Trophoblast cell (in vitro differentiated cells and primary cell): ENCODE measurements around the gene VN1R4.
"Not testable (repeated sequence)": the region's sequence is repeated elsewhere in the genome, so short reads cannot be mapped to it uniquely, and the experiment has no call there.

Source experiments
- DNase-seq, 2 donors: peaks; one replicate each; pipeline ENCODE4 v3.0.0-alpha.2; 2016
- H2AFZ ChIP-seq: 2 replicates; pipeline ENCODE4 v1.6.1; 2013; ENCODE audit warnings: low read length, moderate library complexity, mild to moderate bottlenecking; ENCODE audit not compliant: insufficient read depth, poor library complexity
- H2AK5ac ChIP-seq: 2 replicates; pipeline ENCODE4 v1.6.1; 2013; ENCODE audit warnings: mild to moderate bottlenecking, low read length
- H2BK120ac ChIP-seq: 2 replicates; pipeline ENCODE4 v1.6.1; 2013; ENCODE audit warnings: low read length, mild to moderate bottlenecking, moderate library complexity; ENCODE audit not compliant: insufficient read depth, poor library complexity
- H2BK12ac ChIP-seq: 2 replicates; pipeline ENCODE4 v1.6.1; 2013; ENCODE audit warnings: mild to moderate bottlenecking, low read length, moderate library complexity
- H2BK5ac ChIP-seq: 2 replicates; pipeline ENCODE4 v1.6.1; 2013; ENCODE audit warnings: low read length, low read depth, moderate library complexity, mild to moderate bottlenecking; ENCODE audit not compliant: poor library complexity
- H3K14ac ChIP-seq: 2 replicates; pipeline ENCODE4 v1.6.1; 2013; ENCODE audit warnings: mild to moderate bottlenecking, low read length
- H3K18ac ChIP-seq: 2 replicates; pipeline ENCODE4 v1.6.1; 2013; ENCODE audit warnings: mild to moderate bottlenecking, low read length
- H3K23ac ChIP-seq: 2 replicates; pipeline ENCODE4 v1.6.1; 2013; ENCODE audit warnings: low read length
- H3K27ac ChIP-seq: 2 replicates; pipeline ENCODE4 v1.5.1; 2013; ENCODE audit warnings: low read depth, mild to moderate bottlenecking, inconsistent platforms, low read length, moderate library complexity
- H3K27me3 ChIP-seq: 2 replicates; pipeline ENCODE4 v1.6.1; 2013; ENCODE audit warnings: inconsistent platforms, mild to moderate bottlenecking, low read length, moderate library complexity; ENCODE audit not compliant: insufficient read depth
- H3K36me3 ChIP-seq, 2 experiments: 1 replicate in 1 of 2; 2 replicates in 1 of 2; pipeline ENCODE4 v1.6.1; 2013; ENCODE audit warnings: low read length in 2 of 2, mild to moderate bottlenecking in 2 of 2, moderate library complexity in 1 of 2; ENCODE audit not compliant: insufficient read depth in 2 of 2, control insufficient read depth in 1 of 2
- H3K4ac ChIP-seq: 2 replicates; pipeline ENCODE4 v1.6.1; 2013; ENCODE audit warnings: low read depth, mild to moderate bottlenecking, low read length, moderate library complexity
- H3K4me1 ChIP-seq, 2 experiments: 1 replicate in 1 of 2; 2 replicates in 1 of 2; pipeline ENCODE4 v1.6.1; 2013; ENCODE audit warnings: low read length in 2 of 2, mild to moderate bottlenecking in 2 of 2, moderate library complexity in 1 of 2; ENCODE audit not compliant: insufficient read depth in 2 of 2, control insufficient read depth in 1 of 2
- H3K4me2 ChIP-seq: 2 replicates; pipeline ENCODE4 v1.6.1; 2013; ENCODE audit warnings: inconsistent platforms, mild to moderate bottlenecking, low read length, moderate library complexity
- H3K4me3 ChIP-seq: 2 replicates; pipeline ENCODE4 v1.5.1; 2013; ENCODE audit warnings: mild to moderate bottlenecking, low read depth, low read length, inconsistent platforms
- H3K79me1 ChIP-seq: one replicate; pipeline ENCODE4 v1.6.1; 2013; ENCODE audit warnings: low read length
- H3K79me2 ChIP-seq: 2 replicates; pipeline ENCODE4 v1.6.1; 2013; ENCODE audit warnings: low read length, mild to moderate bottlenecking; ENCODE audit not compliant: control insufficient read depth, insufficient read depth, poor library complexity
- H3K9ac ChIP-seq: 2 replicates; pipeline ENCODE4 v1.6.1; 2013; ENCODE audit warnings: mild to moderate bottlenecking, low read length
- H3K9me3 ChIP-seq: 2 replicates; pipeline ENCODE4 v1.6.1; 2013; ENCODE audit warnings: low read depth, mild to moderate bottlenecking, control low read depth, inconsistent platforms, low read length; ENCODE audit not compliant: insufficient read depth
- H4K12ac ChIP-seq: 2 replicates; pipeline ENCODE4 v1.6.1; 2013; ENCODE audit warnings: low read depth, mild to moderate bottlenecking, low read length, moderate library complexity
- H4K8ac ChIP-seq: 2 replicates; pipeline ENCODE4 v1.6.1; 2013; ENCODE audit warnings: low read depth, mild to moderate bottlenecking, low read length, moderate library complexity
- H4K91ac ChIP-seq: one replicate; pipeline ENCODE4 v1.6.1; 2013; ENCODE audit warnings: low read depth, mild to moderate bottlenecking, low read length, moderate library complexity
- WGBS: extraction: QIAGEN DNeasy Blood & Tissue Kit; methylation state at CpG from one replicate; pipeline ENCODE4 v1.1.7; 2013; ENCODE audit warnings: missing lambda C conversion rate; ENCODE audit not compliant: insufficient read length, insufficient coverage; ENCODE audit errors: extremely low coverage; 5-methylcytosine and 5-hydroxymethylcytosine counted together

Gene VN1R4

GRCh38 chr19:53281947-53282346 is 14.4 kb upstream of the VN1R4 start:
- not testable (repeated sequence) for H3K4me1 ChIP-seq, H3K79me2 ChIP-seq, H2AK5ac ChIP-seq, H3K79me1 ChIP-seq, H4K12ac ChIP-seq, H2BK12ac ChIP-seq, H3K14ac ChIP-seq, H2AFZ ChIP-seq, H4K91ac ChIP-seq, H3K9ac ChIP-seq, H3K9me3 ChIP-seq, H4K8ac ChIP-seq, H2BK5ac ChIP-seq, H3K18ac ChIP-seq, H3K4ac ChIP-seq, H3K36me3 ChIP-seq, H3K23ac ChIP-seq, H3K4me3 ChIP-seq, DNase-seq, H3K4me2 ChIP-seq, H3K27ac ChIP-seq, H3K27me3 ChIP-seq, H2BK120ac ChIP-seq
- WGBS = no CpG with 5 or more reads among the region's 8 CpGs

- WGBS = no CpG with 5 or more reads among the region's 2 CpGs
- H3K27me3 ChIP-seq = no peaks in the 10 kb centered on the region
- peaks cover 19% of the 10 kb centered on the region for H3K9me3 ChIP-seq
- H3K79me1 ChIP-seq = no peaks in the 10 kb centered on the region
- no peak overlapping the region for H3K23ac ChIP-seq
- no peak overlapping the region for H2AFZ ChIP-seq
- no peak for DNase-seq
- H3K4ac ChIP-seq = no peak overlapping the region
- no peak overlapping the region for H3K4me3 ChIP-seq
- no peak overlapping the region for H3K27ac ChIP-seq
- H3K4me2 ChIP-seq = no peak overlapping the region
- H4K8ac ChIP-seq = no peak overlapping the region
- H2BK12ac ChIP-seq = no peak overlapping the region
- no peak overlapping the region for H4K91ac ChIP-seq
- H3K4me1 ChIP-seq = no peaks in the 10 kb centered on the region
- no peak overlapping the region for H4K12ac ChIP-seq
- H3K79me2 ChIP-seq = no peaks in the 10 kb centered on the region
- H3K36me3 ChIP-seq = no peaks in the 10 kb centered on the region
- H2BK5ac ChIP-seq = no peak overlapping the region
- H3K9ac ChIP-seq = no peak overlapping the region
- no peak overlapping the region for H3K14ac ChIP-seq
- H2AK5ac ChIP-seq = no peak overlapping the region
- no peak overlapping the region for H3K18ac ChIP-seq
- no peak overlapping the region for H2BK120ac ChIP-seq
These were observed 8.0 kb upstream of the VN1R4 start for GRCh38 chr19:53275480-53275879.

- H3K27me3 ChIP-seq = no peaks in the 10 kb centered on the region
- no peak overlapping the region for H3K9ac ChIP-seq
- H3K4me3 ChIP-seq = no peak overlapping the region
- H3K36me3 ChIP-seq = no peaks in the 10 kb centered on the region
- H3K4ac ChIP-seq = no peak overlapping the region
- no peaks in the 10 kb centered on the region for H3K79me2 ChIP-seq
- no peaks in the 10 kb centered on the region for H3K79me1 ChIP-seq
- no CpG with 5 or more reads among the region's 9 CpGs for WGBS
- no peak overlapping the region for H2BK120ac ChIP-seq
- H3K18ac ChIP-seq = no peak overlapping the region
- no peak overlapping the region for H4K8ac ChIP-seq
- H3K27ac ChIP-seq = no peak overlapping the region
- H2AFZ ChIP-seq = no peak overlapping the region
- no peak overlapping the region for H4K91ac ChIP-seq
- H2BK12ac ChIP-seq = no peak overlapping the region
- peaks cover 17% of the 10 kb centered on the region for H3K9me3 ChIP-seq
- no peak overlapping the region for H3K14ac ChIP-seq
- no peaks in the 10 kb centered on the region for H3K4me1 ChIP-seq
- no peak overlapping the region for H3K4me2 ChIP-seq
- H4K12ac ChIP-seq = no peak overlapping the region
- no peak overlapping the region for H2BK5ac ChIP-seq
- H3K23ac ChIP-seq = no peak overlapping the region
- no peak overlapping the region for H2AK5ac ChIP-seq
- DNase-seq = no peak
These were observed 4.5 kb upstream of the VN1R4 start for GRCh38 chr19:53272044-53272443.

- no CpG with 5 or more reads among the region's 27 CpGs for WGBS
- not testable (repeated sequence) for H3K14ac ChIP-seq, DNase-seq, H2BK120ac ChIP-seq, H3K27ac ChIP-seq, H3K9ac ChIP-seq, H2AFZ ChIP-seq, H3K27me3 ChIP-seq, H3K4ac ChIP-seq, H2BK12ac ChIP-seq, H3K4me2 ChIP-seq, H3K23ac ChIP-seq, H4K91ac ChIP-seq, H3K79me1 ChIP-seq, H4K12ac ChIP-seq, H4K8ac ChIP-seq, H3K18ac ChIP-seq, H2AK5ac ChIP-seq, H3K79me2 ChIP-seq, H3K4me1 ChIP-seq, H3K36me3 ChIP-seq, H2BK5ac ChIP-seq, H3K4me3 ChIP-seq
- peaks cover 19% of the 10 kb centered on the region for H3K9me3 ChIP-seq
These were observed 2.3 kb upstream of the VN1R4 start for GRCh38 chr19:53269861-53270260.
